ENCODE results near the gene IRF8. TPM values are rescaled to one million over a fixed set of nuclear protein-coding genes. Genes with fewer than 3 reads are reported as not detected.
A peak's percentile ranks its signal among the peaks of the same experiment; 100 is the strongest.

The IRF8 gene
- total RNA-seq, 1 donor from 2014 or later, result not detected

DNA sequence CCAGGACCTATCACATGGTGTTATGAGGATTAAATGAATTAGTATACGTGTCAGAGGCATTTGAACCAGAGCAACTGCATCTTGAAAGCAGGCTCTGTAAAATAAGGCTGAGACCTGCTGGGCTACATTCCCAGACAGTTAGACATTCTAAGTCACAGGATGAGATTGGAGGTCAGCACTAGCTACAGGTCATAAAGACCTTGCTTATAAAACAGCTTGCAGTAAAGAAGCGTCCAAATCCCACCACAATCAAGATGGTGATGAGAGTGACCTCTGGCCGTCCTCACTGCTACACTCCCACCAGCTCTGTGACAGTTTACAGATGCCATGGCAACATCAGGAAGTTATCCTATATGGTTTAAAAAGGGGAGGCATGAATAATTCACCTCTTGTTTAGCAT is 71.8 kb downstream of the IRF8 start:
- DNase-seq (ENCODE audit: low read depth), result peak; percentile 48
- Histone ChIP-seq H3K4me3 (ENCODE audit: low read depth, low read length) (no peak overlapping the region), H3K36me3 (ENCODE audit: control insufficient read depth, insufficient read depth, low read length) (no peaks in the 10 kb centered on the region), H3K27me3 (ENCODE audit: control insufficient read depth, insufficient read depth, low read length) (no peaks in the 10 kb centered on the region)
- TF ChIP-seq, protein P1, sequence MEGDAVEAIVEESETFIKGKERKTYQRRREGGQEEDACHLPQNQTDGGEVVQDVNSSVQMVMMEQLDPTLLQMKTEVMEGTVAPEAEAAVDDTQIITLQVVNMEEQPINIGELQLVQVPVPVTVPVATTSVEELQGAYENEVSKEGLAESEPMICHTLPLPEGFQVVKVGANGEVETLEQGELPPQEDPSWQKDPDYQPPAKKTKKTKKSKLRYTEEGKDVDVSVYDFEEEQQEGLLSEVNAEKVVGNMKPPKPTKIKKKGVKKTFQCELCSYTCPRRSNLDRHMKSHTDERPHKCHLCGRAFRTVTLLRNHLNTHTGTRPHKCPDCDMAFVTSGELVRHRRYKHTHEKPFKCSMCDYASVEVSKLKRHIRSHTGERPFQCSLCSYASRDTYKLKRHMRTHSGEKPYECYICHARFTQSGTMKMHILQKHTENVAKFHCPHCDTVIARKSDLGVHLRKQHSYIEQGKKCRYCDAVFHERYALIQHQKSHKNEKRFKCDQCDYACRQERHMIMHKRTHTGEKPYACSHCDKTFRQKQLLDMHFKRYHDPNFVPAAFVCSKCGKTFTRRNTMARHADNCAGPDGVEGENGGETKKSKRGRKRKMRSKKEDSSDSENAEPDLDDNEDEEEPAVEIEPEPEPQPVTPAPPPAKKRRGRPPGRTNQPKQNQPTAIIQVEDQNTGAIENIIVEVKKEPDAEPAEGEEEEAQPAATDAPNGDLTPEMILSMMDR (IDR thresholded peaks at IDR 0.05; ENCODE audit: insufficient read depth, low read length, severe bottlenecking), result no peak
- no peak for FAIRE-seq

Other genes starting within 250 kb of the IRF8 start
- 0.26 and 2.0 TPM in 2 replicates for gene GINS2, start 210.2 kb upstream of the IRF8 start, total RNA-seq
- gene C16orf74, start 148.1 kb upstream of the IRF8 start, total RNA-seq, result 157 and 167 TPM in 2 replicates
- 22.8 and 26.3 TPM in 2 replicates for gene EMC8, start 99.6 kb upstream of the IRF8 start, total RNA-seq
- gene COX4I1, start 99.5 kb upstream of the IRF8 start, total RNA-seq, result 591 and 639 TPM in 2 replicates

Data from bronchial epithelial cell (primary cell).